ENCODE measurements around the gene ARSJ. TPM values are rescaled to one million over a fixed set of nuclear protein-coding genes. Genes with fewer than 3 reads are reported as not detected.
"Not testable (repeated sequence)": the region's sequence is repeated elsewhere in the genome, so short reads cannot be mapped to it uniquely, and the experiment has no call there.

Gene ARSJ
- total and polyA plus RNA-seq, 5 donors from 2014 or later: not detected

DNA sequence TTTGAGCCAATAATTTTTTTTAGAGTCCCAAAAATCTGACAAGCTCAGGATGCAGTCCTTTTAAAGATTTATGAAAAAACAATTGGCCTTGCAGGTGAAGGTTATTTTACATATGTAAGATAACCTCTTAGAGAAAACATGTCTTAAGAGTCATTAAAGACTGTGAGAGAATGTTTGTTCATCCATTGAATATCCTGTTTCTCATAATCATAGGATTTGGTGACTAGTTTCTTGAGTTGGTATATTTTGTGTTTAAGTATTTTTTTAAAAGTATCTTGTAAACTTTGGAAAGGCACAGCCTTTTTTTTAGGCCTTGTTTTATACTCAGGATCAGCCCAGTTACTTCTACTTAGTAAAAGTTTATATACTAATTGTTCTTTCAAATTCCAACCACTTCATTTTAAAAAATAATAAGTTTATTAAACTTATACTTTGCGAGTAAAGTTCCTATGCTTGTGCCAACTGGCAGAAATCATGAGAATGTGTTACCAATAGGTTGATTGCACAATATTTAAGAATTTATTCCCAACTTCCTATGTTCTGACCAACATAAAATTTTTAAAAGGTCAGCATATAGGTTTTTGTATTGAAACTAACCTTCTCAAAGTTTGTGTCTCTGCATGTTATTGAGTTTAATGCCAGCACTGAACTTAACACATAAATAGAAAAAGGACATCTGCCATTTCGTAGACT is 40.0 kb upstream of the ARSJ start:
- H3K27ac ChIP-seq (ENCODE audit: insufficient read depth, low read length, poor library complexity, severe bottlenecking): no peak overlapping the region
- H3K27me3 ChIP-seq (ENCODE audit: control insufficient read depth, insufficient read depth, low read length): no peaks in the 10 kb centered on the region
- Mint-ChIP-seq H3K4me1 (no peaks in the 10 kb centered on the region), H3K9me3 (no peaks in the 10 kb centered on the region), H3K36me3 (no peaks in the 10 kb centered on the region), H3K27ac (no peak overlapping the region), H3K4me3 (no peak overlapping the region), H3K27me3 (no peaks in the 10 kb centered on the region)
- DNase-seq: no peak
- H3K9me3 ChIP-seq (ENCODE audit: control insufficient read depth in 2 of 2, low read length in 2 of 2): no peaks in the 10 kb centered on the region
- no peak overlapping the region for H3K4me3 ChIP-seq (ENCODE audit: low read depth, low read length)
- no peaks in the 10 kb centered on the region for H3K4me1 ChIP-seq (ENCODE audit: control insufficient read depth, insufficient read depth, low read length, poor library complexity, severe bottlenecking)
- ATAC-seq (ENCODE audit: low read depth in 2 of 2): no peak
- H3K36me3 ChIP-seq (ENCODE audit: control insufficient read depth, insufficient read depth, low read length): no peaks in the 10 kb centered on the region

DNA sequence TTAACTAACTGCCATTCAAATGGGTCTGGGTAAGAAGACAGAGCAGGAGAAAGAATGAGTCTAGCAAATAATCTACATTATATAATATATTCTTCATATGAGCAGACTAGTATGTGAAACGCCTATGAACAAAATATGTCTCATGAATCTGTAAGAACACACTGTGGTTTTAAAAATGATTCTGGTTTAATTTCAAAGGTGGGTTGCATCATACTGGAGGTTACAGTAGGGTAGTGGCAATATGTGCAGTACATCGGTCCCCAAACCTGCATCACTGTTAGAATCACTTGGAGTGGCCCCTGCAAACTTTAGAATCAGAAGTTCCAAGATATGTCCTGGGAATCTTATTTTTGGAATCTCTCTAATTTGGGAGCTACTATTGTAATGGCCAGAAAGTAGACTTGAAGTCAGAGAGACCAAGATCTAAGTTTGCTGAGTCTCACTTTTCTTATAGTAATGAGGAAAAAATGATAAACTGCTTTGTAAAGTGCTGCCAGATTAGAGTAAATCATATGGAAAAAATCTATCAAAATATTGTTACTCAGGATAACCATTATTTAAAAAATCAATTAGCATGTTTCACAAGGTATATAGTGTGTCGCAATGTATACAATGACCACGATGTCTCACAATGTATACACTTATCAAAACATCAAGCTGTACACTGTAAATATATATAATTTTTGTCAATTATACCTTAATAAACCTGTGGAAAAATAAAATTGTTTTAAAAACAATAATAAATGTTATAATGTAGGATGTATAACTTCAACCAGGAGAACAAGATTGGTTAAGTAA is 37.9 kb upstream of the ARSJ start:
- Mint-ChIP-seq H3K27me3 (no peaks in the 10 kb centered on the region), H3K4me3 (no peak overlapping the region), H3K36me3 (no peaks in the 10 kb centered on the region), H3K9me3 (no peaks in the 10 kb centered on the region), H3K4me1 (no peaks in the 10 kb centered on the region), H3K27ac (no peak overlapping the region)
- no peak for ATAC-seq (ENCODE audit: low read depth in 2 of 2)
- no peaks in the 10 kb centered on the region for H3K36me3 ChIP-seq (ENCODE audit: control insufficient read depth, insufficient read depth, low read length)
- no peaks in the 10 kb centered on the region for H3K4me1 ChIP-seq (ENCODE audit: control insufficient read depth, insufficient read depth, low read length, poor library complexity, severe bottlenecking)
- H3K27ac ChIP-seq (ENCODE audit: insufficient read depth, low read length, poor library complexity, severe bottlenecking): no peak overlapping the region
- H3K27me3 ChIP-seq (ENCODE audit: control insufficient read depth, insufficient read depth, low read length): no peaks in the 10 kb centered on the region
- H3K9me3 ChIP-seq (ENCODE audit: control insufficient read depth in 2 of 2, low read length in 2 of 2): no peaks in the 10 kb centered on the region
- DNase-seq: no peak
- no peak overlapping the region for H3K4me3 ChIP-seq (ENCODE audit: low read depth, low read length)

DNA sequence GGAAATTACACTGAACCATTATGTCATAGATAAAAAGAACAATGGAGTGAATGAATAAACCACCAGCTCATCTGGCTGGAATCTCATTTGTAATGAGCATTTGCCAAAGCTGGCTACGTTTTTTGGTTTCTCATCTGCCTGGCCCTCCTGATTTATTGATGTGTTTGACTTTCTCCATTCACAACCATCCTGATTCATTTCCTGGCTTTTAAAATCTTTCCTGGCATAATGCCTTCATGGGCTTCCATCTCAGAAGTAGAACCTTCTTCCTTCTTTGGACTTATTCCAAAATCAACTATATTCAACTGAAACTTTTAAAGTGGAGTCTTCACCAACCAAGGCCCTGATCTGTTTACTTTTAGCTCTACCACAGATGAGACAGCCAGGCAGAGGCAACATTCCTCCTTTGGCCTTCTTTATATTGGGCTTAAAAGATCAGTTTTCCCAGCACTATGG is 36.0 kb upstream of the ARSJ start:
- DNase-seq (no peak), ATAC-seq (ENCODE audit: low read depth in 2 of 2) (no peak)
- H3K4me1 ChIP-seq (ENCODE audit: control insufficient read depth, insufficient read depth, low read length, poor library complexity, severe bottlenecking): no peaks in the 10 kb centered on the region
- Mint-ChIP-seq H3K27me3 (no peaks in the 10 kb centered on the region), H3K36me3 (no peaks in the 10 kb centered on the region), H3K4me1 (no peaks in the 10 kb centered on the region), H3K27ac (no peak overlapping the region), H3K9me3 (peaks cover 0 to 8% (median 0%) of the 10 kb centered on the region in 7 donors), H3K4me3 (no peak overlapping the region)
- no peak overlapping the region for H3K27ac ChIP-seq (ENCODE audit: insufficient read depth, low read length, poor library complexity, severe bottlenecking)
- H3K27me3 ChIP-seq (ENCODE audit: control insufficient read depth, insufficient read depth, low read length): no peaks in the 10 kb centered on the region
- H3K4me3 ChIP-seq (ENCODE audit: low read depth, low read length): no peak overlapping the region
- H3K36me3 ChIP-seq (ENCODE audit: control insufficient read depth, insufficient read depth, low read length): no peaks in the 10 kb centered on the region
- no peaks in the 10 kb centered on the region for H3K9me3 ChIP-seq (ENCODE audit: control insufficient read depth in 2 of 2, low read length in 2 of 2)

DNA sequence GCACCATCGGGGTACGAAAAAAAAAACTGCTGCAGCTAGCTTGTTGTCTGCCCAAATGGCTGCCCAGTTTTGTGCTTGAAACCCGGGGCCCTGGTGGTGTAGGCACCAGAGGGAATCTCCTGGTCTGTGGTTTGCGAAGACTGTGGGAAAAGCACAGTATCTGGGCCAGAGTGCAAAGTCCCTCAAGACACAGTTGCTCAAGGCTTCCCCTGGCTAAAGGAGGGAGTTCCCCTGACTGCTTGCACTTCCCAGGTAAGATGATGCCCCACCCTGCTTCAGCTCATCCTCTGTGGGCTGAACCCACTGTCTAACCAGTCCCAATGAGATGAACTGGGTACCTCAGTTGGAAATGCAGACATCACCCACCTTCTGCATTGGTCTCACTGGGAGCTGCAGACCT is 33.8 kb upstream of the ARSJ start:
- not testable (repeated sequence) for DNase-seq; H3K4me1 ChIP-seq (ENCODE audit: control insufficient read depth, insufficient read depth, low read length, poor library complexity, severe bottlenecking); H3K4me1 Mint-ChIP-seq; H3K36me3 Mint-ChIP-seq; H3K27me3 ChIP-seq (ENCODE audit: control insufficient read depth, insufficient read depth, low read length); H3K27ac ChIP-seq (ENCODE audit: insufficient read depth, low read length, poor library complexity, severe bottlenecking); H3K9me3 ChIP-seq (ENCODE audit: control insufficient read depth in 2 of 2, low read length in 2 of 2); H3K36me3 ChIP-seq (ENCODE audit: control insufficient read depth, insufficient read depth, low read length); H3K27me3 Mint-ChIP-seq; H3K4me3 Mint-ChIP-seq; ATAC-seq (ENCODE audit: low read depth in 2 of 2); H3K4me3 ChIP-seq (ENCODE audit: low read depth, low read length); H3K27ac Mint-ChIP-seq
- H3K9me3 Mint-ChIP-seq: peaks cover 0 to 11% (median 2%) of the 10 kb centered on the region in 7 donors

DNA sequence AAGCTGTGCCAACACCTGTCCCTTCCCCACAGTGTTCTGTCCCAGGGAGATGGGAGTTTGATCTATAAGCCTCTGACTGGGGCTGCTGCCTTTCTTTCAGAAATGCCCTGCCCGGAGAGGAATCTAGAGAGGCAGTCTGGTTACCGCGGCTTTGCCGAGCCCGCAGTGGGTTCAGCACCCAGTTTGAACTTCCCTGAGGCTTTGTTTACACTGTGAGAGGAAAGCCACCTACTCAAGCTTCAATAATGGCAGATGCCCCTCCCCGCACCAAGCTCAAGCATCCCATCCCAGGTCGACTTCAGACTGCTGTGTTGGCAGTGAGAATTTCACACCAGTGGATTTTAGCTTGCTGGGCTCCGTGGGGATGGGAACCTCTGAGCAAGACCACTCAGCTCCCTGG is 33.3 kb upstream of the ARSJ start:
- Histone ChIP-seq H3K36me3 (ENCODE audit: control insufficient read depth, insufficient read depth, low read length) (no peaks in the 10 kb centered on the region), H3K9me3 (ENCODE audit: control insufficient read depth in 2 of 2, low read length in 2 of 2) (no peaks in the 10 kb centered on the region), H3K4me1 (ENCODE audit: control insufficient read depth, insufficient read depth, low read length, poor library complexity, severe bottlenecking) (no peaks in the 10 kb centered on the region), H3K27me3 (ENCODE audit: control insufficient read depth, insufficient read depth, low read length) (no peaks in the 10 kb centered on the region), H3K27ac (ENCODE audit: insufficient read depth, low read length, poor library complexity, severe bottlenecking) (no peak overlapping the region), H3K4me3 (ENCODE audit: low read depth, low read length) (no peak overlapping the region)
- H3K9me3 Mint-ChIP-seq: peaks cover 0 to 11% (median 2%) of the 10 kb centered on the region in 7 donors
- H3K27ac Mint-ChIP-seq: no peak overlapping the region
- DNase-seq (no peak), ATAC-seq (ENCODE audit: low read depth in 2 of 2) (no peak)
- no peaks in the 10 kb centered on the region for H3K4me1 Mint-ChIP-seq
- H3K4me3 Mint-ChIP-seq: no peak overlapping the region
- no peaks in the 10 kb centered on the region for H3K36me3 Mint-ChIP-seq
- peaks cover 7% of the 10 kb centered on the region for H3K27me3 Mint-ChIP-seq

DNA sequence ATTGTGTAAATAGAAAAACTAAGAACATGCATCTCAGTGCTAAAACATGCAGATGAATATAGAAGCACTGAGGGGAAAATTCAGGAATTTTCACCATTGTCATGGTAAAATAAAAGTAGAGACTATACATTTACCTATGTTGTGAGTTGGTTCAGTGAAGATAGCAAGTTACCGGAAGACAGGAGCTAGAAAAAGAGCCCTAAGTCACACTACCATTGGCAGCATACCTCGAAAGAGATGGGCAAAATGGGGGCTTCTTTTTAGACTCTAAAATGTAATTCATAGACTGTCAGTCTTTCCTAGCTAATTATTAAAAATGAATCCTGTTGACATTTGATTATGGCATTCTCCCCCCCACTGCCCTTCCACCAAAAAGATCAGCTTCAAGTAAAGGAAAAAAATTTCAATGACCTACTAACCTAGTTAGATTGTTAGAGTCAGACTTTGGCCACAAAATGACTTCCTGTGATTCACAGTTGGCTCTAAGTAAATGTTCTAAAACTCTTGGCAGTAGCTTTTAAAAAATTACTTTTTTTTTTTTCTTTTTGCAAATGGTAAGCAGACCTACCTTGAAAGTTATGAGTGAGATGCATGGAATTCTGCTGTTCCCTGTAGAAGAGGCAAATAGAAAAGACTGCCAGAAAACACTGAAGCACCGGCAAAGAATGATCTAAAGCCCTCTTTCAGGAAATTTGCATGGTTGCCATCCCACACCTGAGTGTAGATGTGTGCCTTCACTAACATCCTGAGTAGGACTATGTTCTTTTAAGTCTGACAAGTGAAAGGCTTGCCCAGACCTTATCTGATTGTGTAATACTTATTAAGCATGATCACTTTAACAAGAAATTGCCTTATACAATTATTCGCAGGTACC is 26.4 kb upstream of the ARSJ start:
- Histone ChIP-seq H3K27me3 (ENCODE audit: control insufficient read depth, insufficient read depth, low read length) (no peaks in the 10 kb centered on the region), H3K9me3 (ENCODE audit: control insufficient read depth in 2 of 2, low read length in 2 of 2) (no peaks in the 10 kb centered on the region), H3K4me3 (ENCODE audit: low read depth, low read length) (no peak overlapping the region), H3K36me3 (ENCODE audit: control insufficient read depth, insufficient read depth, low read length) (no peaks in the 10 kb centered on the region), H3K4me1 (ENCODE audit: control insufficient read depth, insufficient read depth, low read length, poor library complexity, severe bottlenecking) (no peaks in the 10 kb centered on the region), H3K27ac (ENCODE audit: insufficient read depth, low read length, poor library complexity, severe bottlenecking) (no peak overlapping the region)
- DNase-seq: peak in 1 of 3 donors; percentile 4
- no peak overlapping the region for H3K27ac Mint-ChIP-seq
- H3K4me1 Mint-ChIP-seq: peaks cover 0 to 20% (median 5%) of the 10 kb centered on the region in 4 donors
- H3K36me3 Mint-ChIP-seq: no peaks in the 10 kb centered on the region
- H3K4me3 Mint-ChIP-seq: no peak overlapping the region
- H3K9me3 Mint-ChIP-seq: peaks cover 0 to 9% (median 3%) of the 10 kb centered on the region in 7 donors
- peak in 1 of 2 donors; percentile 22 for ATAC-seq (ENCODE audit: low read depth in 2 of 2)
- H3K27me3 Mint-ChIP-seq: peaks cover 12% of the 10 kb centered on the region

DNA sequence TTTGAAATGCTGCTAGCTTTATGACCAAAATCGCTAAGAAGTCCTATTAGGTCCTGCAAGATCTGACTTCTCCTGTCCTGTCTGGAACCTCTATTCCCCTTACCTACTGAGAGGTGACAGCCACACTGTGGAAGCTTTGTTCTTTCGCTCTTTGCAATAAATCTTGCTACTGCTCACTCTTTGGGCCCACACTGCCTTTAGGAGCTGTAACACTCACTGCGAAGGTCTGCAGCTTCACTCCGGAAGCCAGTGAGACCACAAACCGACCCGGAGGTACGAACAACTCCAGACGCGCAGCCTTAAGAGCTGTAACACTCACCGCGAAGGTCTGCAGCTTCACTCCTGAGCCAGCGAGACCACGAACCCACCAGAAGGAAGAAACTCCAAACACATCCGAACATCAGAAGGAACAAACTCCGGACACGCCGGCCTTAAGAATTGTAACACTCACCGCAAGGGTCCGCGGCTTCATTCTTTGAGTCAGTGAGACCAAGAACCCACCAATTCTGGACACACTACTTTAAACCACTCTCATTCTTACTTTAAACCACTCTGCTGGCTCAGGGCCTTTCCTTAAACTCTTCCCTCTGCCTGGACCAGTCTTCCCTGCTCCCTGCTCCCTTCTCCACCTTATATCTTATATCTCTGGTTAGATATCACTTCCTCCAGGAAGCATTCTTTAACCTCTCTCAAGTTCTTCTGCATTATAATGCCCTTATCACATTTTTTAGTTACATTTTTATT is 25.2 kb upstream of the ARSJ start:
- not testable (repeated sequence) for ATAC-seq (ENCODE audit: low read depth in 2 of 2)

More for the DNA sequence above, 25.2 kb upstream of the ARSJ start:
- H3K27me3 ChIP-seq (ENCODE audit: control insufficient read depth, insufficient read depth, low read length); H3K36me3 Mint-ChIP-seq; H3K27ac ChIP-seq (ENCODE audit: insufficient read depth, low read length, poor library complexity, severe bottlenecking); H3K36me3 ChIP-seq (ENCODE audit: control insufficient read depth, insufficient read depth, low read length); H3K9me3 Mint-ChIP-seq; H3K9me3 ChIP-seq (ENCODE audit: control insufficient read depth in 2 of 2, low read length in 2 of 2); H3K4me1 ChIP-seq (ENCODE audit: control insufficient read depth, insufficient read depth, low read length, poor library complexity, severe bottlenecking): not testable (repeated sequence)
- Mint-ChIP-seq H3K4me1 (peaks cover 0 to 20% (median 5%) of the 10 kb centered on the region in 4 donors), H3K4me3 (peak overlapping the region in 3 of 4 donors; percentile 28 to 71 (median 56)), H3K27ac (peak overlapping the region in 2 of 3 donors; percentile 57 to 70), H3K27me3 (peaks cover 12% of the 10 kb centered on the region)
- DNase-seq: peak in 1 of 3 donors; percentile 48
- H3K4me3 ChIP-seq (ENCODE audit: low read depth, low read length): peak overlapping the region; percentile 39

Data from CD4-positive, CD25-positive, alpha-beta regulatory T cell (primary cell).